Measurements from ENCODE around the gene RPS6KA5. TPM values are rescaled to one million over a fixed set of nuclear protein-coding genes. Genes with fewer than 3 reads are reported as not detected.

Gene RPS6KA5
- total and polyA plus RNA-seq, 9 of the 15 experiments (the other 6 are each of a cell fraction or from before 2014, with no cell fraction given), result 0.88 to 7.7 (median 4.7) TPM

GRCh38 chr14:91058042-91058581 is 2.3 kb downstream of the RPS6KA5 start (continued):
- TF ChIP-seq PBX2 (CRISPR knock-in tag; IDR thresholded peaks at IDR 0.05; ENCODE audit: low read depth), result no peak
- TF ChIP-seq PBX2 (tag; conservative IDR thresholded peaks at IDR 0.05; ENCODE audit: low read depth), result peak; percentile 84
- TF ChIP-seq MEIS2 (IDR thresholded peaks at IDR 0.05; ENCODE audit: partially characterized antibody), result peak; percentile 90
- no peak for TF ChIP-seq ELF1 (tag; IDR thresholded peaks at IDR 0.05)
- 0 out of 2 replicates have a peak, but pooled peaks have one; percentile 16 for TF ChIP-seq SOX6 (IDR thresholded peaks at IDR 0.05)
- peak; percentile 77 for TF ChIP-seq MEF2D (tag; conservative IDR thresholded peaks at IDR 0.05; ENCODE audit: low read depth)
- TF ChIP-seq ZNF395 (CRISPR knock-in tag; IDR thresholded peaks at IDR 0.05), result peak; percentile 43; the same call in 1 of the 2 replicates
